ENCODE measurements around the gene JAZF1.

The JAZF1 gene

DNA sequence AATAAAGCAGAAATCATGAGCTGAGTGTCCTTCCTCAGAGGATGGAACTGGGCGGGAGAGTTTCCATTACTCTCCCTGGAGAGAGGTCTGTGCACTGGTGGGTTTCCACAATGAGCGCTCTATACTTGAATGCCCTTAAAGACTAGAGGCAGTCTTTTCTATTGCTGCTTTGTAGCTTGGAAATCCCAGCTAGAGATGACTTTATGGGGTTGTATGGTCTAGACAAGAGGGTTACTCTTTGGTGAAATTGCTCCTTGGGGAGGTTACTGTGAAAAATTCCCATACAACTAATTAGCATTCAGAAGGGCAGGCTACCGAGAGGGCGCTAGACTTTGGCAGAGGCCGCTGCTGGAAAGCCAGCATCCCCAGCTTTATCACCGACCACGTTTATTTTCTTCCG, 303.8 kb downstream of the JAZF1 start:
- POLR2A ChIA-PET: no interaction called here
- CTCF ChIA-PET: interaction anchor here (1.2 kb wide), 1 partner anchor 51 kb away, joined by 4 read pairs; no protein-coding TSS in a partner anchor
- no peak for DNase-seq (ENCODE audit: extremely low spot score)
- TF ChIP-seq, protein P1, sequence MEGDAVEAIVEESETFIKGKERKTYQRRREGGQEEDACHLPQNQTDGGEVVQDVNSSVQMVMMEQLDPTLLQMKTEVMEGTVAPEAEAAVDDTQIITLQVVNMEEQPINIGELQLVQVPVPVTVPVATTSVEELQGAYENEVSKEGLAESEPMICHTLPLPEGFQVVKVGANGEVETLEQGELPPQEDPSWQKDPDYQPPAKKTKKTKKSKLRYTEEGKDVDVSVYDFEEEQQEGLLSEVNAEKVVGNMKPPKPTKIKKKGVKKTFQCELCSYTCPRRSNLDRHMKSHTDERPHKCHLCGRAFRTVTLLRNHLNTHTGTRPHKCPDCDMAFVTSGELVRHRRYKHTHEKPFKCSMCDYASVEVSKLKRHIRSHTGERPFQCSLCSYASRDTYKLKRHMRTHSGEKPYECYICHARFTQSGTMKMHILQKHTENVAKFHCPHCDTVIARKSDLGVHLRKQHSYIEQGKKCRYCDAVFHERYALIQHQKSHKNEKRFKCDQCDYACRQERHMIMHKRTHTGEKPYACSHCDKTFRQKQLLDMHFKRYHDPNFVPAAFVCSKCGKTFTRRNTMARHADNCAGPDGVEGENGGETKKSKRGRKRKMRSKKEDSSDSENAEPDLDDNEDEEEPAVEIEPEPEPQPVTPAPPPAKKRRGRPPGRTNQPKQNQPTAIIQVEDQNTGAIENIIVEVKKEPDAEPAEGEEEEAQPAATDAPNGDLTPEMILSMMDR (IDR thresholded peaks at IDR 0.05; ENCODE audit: control extremely low read depth, extremely low read depth, low read depth, missing control alignments): no peak

DNA sequence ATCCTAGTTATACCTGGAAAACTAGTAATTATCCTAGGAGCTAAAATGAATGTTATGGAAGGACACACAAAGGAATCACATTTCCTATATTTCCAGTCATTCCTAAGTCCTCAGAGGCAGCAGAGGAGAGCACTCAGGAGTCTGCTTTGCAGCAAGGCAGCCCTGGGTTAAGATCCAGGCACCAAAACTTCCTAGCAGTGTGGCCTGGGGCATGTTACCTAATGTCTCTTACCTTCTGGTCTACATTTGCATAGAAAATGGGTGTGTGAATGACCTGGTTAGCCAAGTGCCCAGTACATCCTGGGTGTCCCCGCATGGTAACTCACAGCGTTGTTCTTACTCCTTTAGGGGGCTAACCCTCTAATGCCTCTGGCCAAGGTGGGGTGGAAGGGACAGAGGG, 304.8 kb downstream of the JAZF1 start:
- CTCF ChIA-PET: interaction anchor here (1.2 to 1.7 kb wide), 2 partner anchors 15 to 45 kb away, joined by 3 read pairs; no protein-coding TSS in a partner anchor
- POLR2A ChIA-PET: no interaction called here
- TF ChIP-seq, protein P1 (IDR thresholded peaks at IDR 0.05; ENCODE audit: control extremely low read depth, extremely low read depth, low read depth, missing control alignments): no peak
- DNase-seq (ENCODE audit: extremely low spot score): no peak

DNA sequence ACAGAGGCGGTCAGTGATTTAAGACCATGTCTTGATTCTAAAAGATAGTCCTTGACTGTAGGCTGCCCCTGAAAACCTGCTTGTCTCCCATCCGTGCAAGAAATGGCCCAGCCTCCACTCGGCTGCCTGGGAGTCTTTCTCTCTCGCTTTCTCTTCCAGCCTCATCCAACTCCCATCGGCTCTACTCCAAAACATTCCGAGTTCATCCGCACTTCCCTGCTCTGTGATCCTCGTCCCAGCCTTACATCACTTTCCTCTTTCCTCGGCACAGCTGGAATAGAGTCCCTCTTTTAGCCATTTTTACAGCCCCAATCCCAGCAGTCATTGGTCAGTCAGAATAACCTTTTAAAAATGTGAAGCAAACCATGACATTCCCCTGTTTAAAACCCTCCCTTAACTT, 305.5 kb downstream of the JAZF1 start:
- CTCF ChIA-PET: interaction anchor here (1.2 to 1.7 kb wide), 2 partner anchors 14 to 46 kb away, joined by 3 read pairs; no protein-coding TSS in a partner anchor
- no peak for DNase-seq (ENCODE audit: extremely low spot score)
- POLR2A ChIA-PET: no interaction called here
- TF ChIP-seq, protein P1 (IDR thresholded peaks at IDR 0.05; ENCODE audit: control extremely low read depth, extremely low read depth, low read depth, missing control alignments): no peak

DNA sequence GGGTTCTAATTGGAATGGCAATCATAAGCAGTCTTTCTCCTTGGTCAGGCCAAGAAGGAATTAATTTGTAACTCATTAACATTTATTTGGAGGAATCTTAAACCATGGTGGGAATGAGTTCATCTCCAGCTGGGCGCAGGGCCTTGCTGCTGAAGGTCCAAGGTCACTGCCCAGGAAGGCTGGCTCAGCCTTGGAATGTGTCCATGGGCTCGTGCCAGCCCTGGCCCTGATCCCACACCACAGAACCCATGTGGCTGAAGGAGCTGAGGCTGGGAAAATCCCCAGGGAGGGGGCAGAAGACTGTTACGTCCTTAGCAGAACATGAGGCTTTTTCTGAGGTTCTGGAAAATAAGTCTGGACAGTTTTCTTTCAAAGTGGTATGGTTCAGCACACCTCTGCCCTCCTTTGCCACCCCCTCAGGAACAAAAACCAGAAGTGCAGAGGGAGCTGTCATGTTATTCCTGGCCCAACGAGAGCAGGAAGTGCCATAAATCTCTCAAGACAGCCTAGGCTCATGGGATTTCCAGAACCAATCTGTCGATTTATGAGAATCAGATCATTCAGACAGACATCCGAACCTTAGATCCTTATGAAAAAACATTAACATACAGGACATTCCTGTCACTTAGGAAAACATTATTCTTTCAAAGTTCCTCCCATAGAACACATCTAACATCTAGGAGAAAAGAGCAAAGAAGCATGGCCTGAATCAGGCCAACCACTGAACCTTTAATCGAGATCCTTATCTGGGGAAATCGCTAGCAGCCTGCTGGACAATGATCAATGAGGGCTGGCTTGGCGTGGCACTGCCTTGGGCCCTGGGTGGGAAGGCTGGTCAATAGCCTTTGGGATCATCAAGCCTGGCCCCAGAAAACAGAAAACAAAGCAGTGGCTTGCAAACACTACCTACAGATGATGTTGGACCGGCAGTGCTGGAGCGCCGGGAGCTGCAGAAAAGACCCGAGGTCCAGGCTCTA, 306.3 kb downstream of the JAZF1 start:
- ChIA-PET POLR2A (no interaction called here), CTCF (interaction anchor here (1.7 kb wide), 1 partner anchor 13 kb away, joined by 3 read pairs; no protein-coding TSS in a partner anchor)
- DNase-seq (ENCODE audit: extremely low spot score): no peak
- TF ChIP-seq, protein P1 (IDR thresholded peaks at IDR 0.05; ENCODE audit: control extremely low read depth, extremely low read depth, low read depth, missing control alignments): no peak

DNA sequence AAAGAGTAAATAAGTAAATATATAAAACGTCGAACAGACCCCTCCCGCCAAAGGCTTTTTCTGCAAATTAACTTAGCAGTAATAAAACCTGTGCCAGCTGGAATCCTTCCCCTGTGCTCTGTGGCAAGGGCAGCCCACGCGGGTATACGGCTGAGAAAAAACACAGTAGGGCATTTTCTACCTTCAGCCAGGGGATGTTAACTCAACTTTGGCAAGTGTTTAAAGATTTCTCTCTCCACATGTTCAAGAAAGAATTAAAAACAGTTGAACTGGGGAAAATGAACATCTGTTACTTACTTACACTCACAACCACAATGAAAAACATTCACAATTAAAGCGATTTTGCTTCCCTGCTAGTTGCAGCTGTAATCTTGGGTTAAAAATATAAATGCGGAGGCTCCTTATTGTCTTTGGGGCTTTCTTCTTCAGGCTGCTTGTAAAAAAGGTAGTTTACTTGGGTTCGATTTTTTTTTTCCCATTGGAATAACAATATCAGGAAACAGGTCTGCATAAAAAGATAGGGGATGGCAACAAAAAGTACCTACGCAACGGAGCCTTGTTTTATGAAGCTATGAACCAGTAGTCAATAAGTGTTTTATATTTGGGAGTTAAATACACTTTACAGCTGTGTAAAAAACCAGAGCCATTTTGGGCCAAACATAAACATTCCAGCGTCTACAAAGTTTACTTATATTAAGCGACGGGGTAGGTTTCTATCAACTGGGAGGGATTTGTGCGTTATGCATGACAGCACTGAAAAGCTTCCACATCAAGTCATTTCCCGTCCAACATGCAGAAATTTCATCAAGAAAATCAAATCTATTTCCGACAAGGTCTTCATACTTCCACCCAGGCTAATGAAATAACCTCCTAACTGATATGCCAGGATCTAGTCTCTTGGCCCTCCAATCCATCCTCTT, 308.0 kb downstream of the JAZF1 start:
- TF ChIP-seq, protein P1 (IDR thresholded peaks at IDR 0.05; ENCODE audit: control extremely low read depth, extremely low read depth, low read depth, missing control alignments): no peak
- POLR2A ChIA-PET: no interaction called here
- no peak for DNase-seq (ENCODE audit: extremely low spot score)
- CTCF ChIA-PET: interaction anchor here (0.8 to 2.3 kb wide), 2 partner anchors 11 to 81 kb away, joined by 3 to 6 read pairs; no protein-coding TSS in a partner anchor

DNA sequence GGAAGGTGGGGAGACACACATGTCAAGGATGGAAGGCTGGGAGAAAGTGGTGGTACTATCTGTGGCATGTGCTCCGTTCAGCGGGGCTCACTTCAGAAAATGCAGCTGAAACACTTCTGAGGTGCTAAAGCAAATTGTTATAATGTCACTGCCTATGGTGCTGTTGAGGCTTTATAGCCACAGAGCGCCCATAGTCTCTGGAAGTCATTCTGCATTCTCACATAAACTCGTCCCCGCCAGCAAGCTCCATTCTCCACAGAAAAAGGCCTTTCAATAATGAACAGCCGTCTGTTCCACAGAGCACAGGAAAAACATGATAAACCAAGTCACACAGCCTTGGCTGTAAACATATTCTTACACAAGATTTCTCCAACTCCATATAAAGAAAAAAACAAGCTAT, 308.7 kb downstream of the JAZF1 start:
- DNase-seq (ENCODE audit: extremely low spot score): no peak
- TF ChIP-seq, protein P1 (IDR thresholded peaks at IDR 0.05; ENCODE audit: control extremely low read depth, extremely low read depth, low read depth, missing control alignments): no peak
- ChIA-PET CTCF (interaction anchor here (0.8 to 2.3 kb wide), 2 partner anchors 10 to 82 kb away, joined by 3 to 6 read pairs; no protein-coding TSS in a partner anchor), POLR2A (no interaction called here)
